Measurements from ENCODE around the gene CNOT4.

CNOT4 gene

DNA sequence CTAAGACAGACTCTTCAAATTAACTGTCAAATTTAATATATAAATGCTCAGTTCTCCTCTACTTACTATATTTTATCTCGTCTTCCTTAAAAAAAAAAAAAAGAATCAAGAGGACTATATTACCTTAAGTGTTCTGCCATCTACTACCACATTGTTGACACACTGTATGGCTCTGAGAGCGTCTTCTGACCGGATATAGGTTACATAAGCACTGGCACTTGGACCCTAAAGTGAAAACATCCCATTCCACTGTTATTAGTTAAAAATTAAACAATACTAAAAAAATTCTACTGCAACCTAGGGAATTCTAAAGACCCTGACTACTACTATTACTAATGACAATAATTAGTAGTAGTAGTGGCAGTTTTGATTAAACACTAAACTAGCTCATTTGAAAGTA is 95.7 kb downstream of the CNOT4 start:
- TF ChIP-seq CTCF (IDR thresholded peaks at IDR 0.05; ENCODE audit: low read depth, low read length, missing control alignments), result no peak
- DNase-seq (ENCODE audit: extremely low read depth, low read depth), result no peak
- no peak overlapping the region for H3K4me3 ChIP-seq (replicated peaks; ENCODE audit: low read depth, low read length)

GRCh38 chr7:135411098-135411497 is 98.8 kb downstream of the CNOT4 start:
- no peak overlapping the region for H3K4me3 ChIP-seq (replicated peaks; ENCODE audit: low read depth, low read length)
- DNase-seq (ENCODE audit: extremely low read depth, low read depth), result no peak
- TF ChIP-seq CTCF (IDR thresholded peaks at IDR 0.05; ENCODE audit: low read depth, low read length, missing control alignments), result no peak

- TF ChIP-seq CTCF (IDR thresholded peaks at IDR 0.05; ENCODE audit: low read depth, low read length, missing control alignments), result no peak
- no peak for DNase-seq (ENCODE audit: extremely low read depth, low read depth)
- no peak overlapping the region for H3K4me3 ChIP-seq (replicated peaks; ENCODE audit: low read depth, low read length)
These were observed 99.4 kb downstream of the CNOT4 start for GRCh38 chr7:135410543-135410942.

DNA sequence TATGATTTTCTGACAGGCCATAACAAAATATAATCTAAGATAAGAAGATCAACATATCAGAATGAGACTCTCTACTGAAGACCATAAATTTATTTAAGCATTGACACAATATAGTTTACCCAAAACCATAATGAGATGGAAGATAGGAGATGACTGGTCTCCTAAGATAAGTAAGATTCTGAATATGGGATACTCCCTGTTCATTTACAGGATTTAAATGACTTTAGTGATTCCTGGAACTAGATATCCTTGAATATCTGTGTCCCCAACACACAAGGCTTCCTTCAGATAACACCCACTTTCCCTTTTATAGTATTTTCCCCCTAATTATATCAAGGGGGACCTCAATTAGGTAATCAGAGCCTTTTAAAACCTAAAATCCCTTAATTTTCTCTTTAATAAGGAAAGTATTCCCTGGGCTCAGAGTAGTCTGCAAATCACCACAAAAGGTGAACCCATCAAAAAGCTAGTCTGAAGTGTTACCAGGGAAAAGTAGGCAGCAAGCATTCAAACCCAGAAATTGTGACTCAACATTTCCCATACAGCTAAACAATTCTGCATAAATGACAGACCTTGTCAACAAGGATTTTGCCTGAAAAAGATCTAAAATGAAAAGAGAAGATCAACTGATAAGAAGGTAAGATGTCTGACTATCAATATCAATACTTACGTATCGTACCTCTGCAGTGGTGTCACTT is 99.9 kb downstream of the CNOT4 start:
- DNase-seq (ENCODE audit: extremely low read depth, low read depth), result no peak
- no peak overlapping the region for H3K4me3 ChIP-seq (replicated peaks; ENCODE audit: low read depth, low read length)
- TF ChIP-seq CTCF (IDR thresholded peaks at IDR 0.05; ENCODE audit: low read depth, low read length, missing control alignments), result no peak

- DNase-seq (ENCODE audit: extremely low read depth, low read depth), result no peak
- no peak for TF ChIP-seq CTCF (IDR thresholded peaks at IDR 0.05; ENCODE audit: low read depth, low read length, missing control alignments)
- no peak overlapping the region for H3K4me3 ChIP-seq (replicated peaks; ENCODE audit: low read depth, low read length)
These were observed 102.0 kb downstream of the CNOT4 start for GRCh38 chr7:135407884-135408283.

- no peak for TF ChIP-seq CTCF (IDR thresholded peaks at IDR 0.05; ENCODE audit: low read depth, low read length, missing control alignments)
- no peak overlapping the region for H3K4me3 ChIP-seq (replicated peaks; ENCODE audit: low read depth, low read length)
- DNase-seq (ENCODE audit: extremely low read depth, low read depth), result no peak
These were observed 103.0 kb downstream of the CNOT4 start for GRCh38 chr7:135406918-135407317.

GRCh38 chr7:135405969-135406368 is 103.9 kb downstream of the CNOT4 start:
- no peak for TF ChIP-seq CTCF (IDR thresholded peaks at IDR 0.05; ENCODE audit: low read depth, low read length, missing control alignments)
- no peak overlapping the region for H3K4me3 ChIP-seq (replicated peaks; ENCODE audit: low read depth, low read length)
- no peak for DNase-seq (ENCODE audit: extremely low read depth, low read depth)

All from HFF-Myc (cell line).